Karpas-422 (cell line): ENCODE measurements around the gene ATP6V0A1. TPM values are rescaled to one million over a fixed set of nuclear protein-coding genes. Genes with fewer than 3 reads are reported as not detected.

Source experiments
- DNase-seq: peaks from one replicate; pipeline ENCODE4 v3.0.0-alpha.2; 2015
- H2AFZ ChIP-seq: fragments of 200-600 bp; sonication (generic); 2 replicates; pipeline ENCODE4 v1.6.1; 2014; ENCODE audit warnings: antibody characterized with exemption, low read length, mixed read lengths
- H3K27ac ChIP-seq: fragments of 200-600 bp; sonication (generic); 2 replicates; pipeline ENCODE4 v1.5.1; 2014; ENCODE audit warnings: mild to moderate bottlenecking, low read length, moderate library complexity
- H3K27me3 ChIP-seq: fragments of 200-600 bp; sonication (generic); 2 replicates; pipeline ENCODE4 v1.6.1; 2014; ENCODE audit warnings: low read length, mixed read lengths
- H3K36me3 ChIP-seq: fragments of 200-600 bp; sonication (generic); 2 replicates; pipeline ENCODE4 v1.6.1; 2014; ENCODE audit warnings: low read length, mixed read lengths; ENCODE audit not compliant: insufficient read depth
- H3K4me1 ChIP-seq: fragments of 200-600 bp; sonication (generic); 2 replicates; pipeline ENCODE4 v1.6.1; 2014; ENCODE audit warnings: mild to moderate bottlenecking, low read length, mixed read lengths
- H3K4me2 ChIP-seq: fragments of 200-600 bp; sonication (generic); 2 replicates; pipeline ENCODE4 v1.6.1; 2014; ENCODE audit warnings: low read length, low read depth, mild to moderate bottlenecking; ENCODE audit not compliant: poor library complexity, severe bottlenecking
- H3K4me3 ChIP-seq: fragments of 200-600 bp; sonication (generic); 2 replicates; pipeline ENCODE4 v1.5.1; 2014; ENCODE audit warnings: mild to moderate bottlenecking, antibody characterized with exemption, low read length, mixed read lengths
- H3K79me2 ChIP-seq: fragments of 200-600 bp; sonication (generic); 2 replicates; pipeline ENCODE4 v1.6.1; 2014; ENCODE audit warnings: mild to moderate bottlenecking, low read length, mixed read lengths
- H3K9ac ChIP-seq: fragments of 200-600 bp; sonication (generic); 2 replicates; pipeline ENCODE4 v1.6.0; 2014; ENCODE audit warnings: low read length
- H3K9me2 ChIP-seq: fragments of 200-600 bp; sonication (generic), shearing (Covaris generic); replicated peaks from 2 replicates; pipeline ENCODE4 v1.6.0; 2014; ENCODE audit warnings: mild to moderate bottlenecking, low read length, moderate library complexity; ENCODE audit not compliant: insufficient read depth
- H3K9me3 ChIP-seq: fragments of 300-700, 200-600 bp; sonication (generic); 2 replicates; pipeline ENCODE4 v1.6.1; 2014; ENCODE audit warnings: low read length, mixed read lengths
- H4K20me1 ChIP-seq: fragments of 200-600 bp; sonication (generic); 2 replicates; pipeline ENCODE4 v1.6.1; 2014; ENCODE audit warnings: mild to moderate bottlenecking, antibody characterized with exemption, low read length, low read depth; ENCODE audit not compliant: insufficient read depth
- total RNA-seq: library from RNA; depleted of rRNA; stranded (reverse); fragments of >200 nt; shearing (Covaris generic); gene quantifications from 2 replicates; pipeline ENCODE4 v1.2.3, GENCODE V29; 2014; ENCODE audit warnings: low replicate concordance

ATP6V0A1 gene
- total RNA-seq, 1 experiment from 2014 or later: 59.9 TPM

DNA sequence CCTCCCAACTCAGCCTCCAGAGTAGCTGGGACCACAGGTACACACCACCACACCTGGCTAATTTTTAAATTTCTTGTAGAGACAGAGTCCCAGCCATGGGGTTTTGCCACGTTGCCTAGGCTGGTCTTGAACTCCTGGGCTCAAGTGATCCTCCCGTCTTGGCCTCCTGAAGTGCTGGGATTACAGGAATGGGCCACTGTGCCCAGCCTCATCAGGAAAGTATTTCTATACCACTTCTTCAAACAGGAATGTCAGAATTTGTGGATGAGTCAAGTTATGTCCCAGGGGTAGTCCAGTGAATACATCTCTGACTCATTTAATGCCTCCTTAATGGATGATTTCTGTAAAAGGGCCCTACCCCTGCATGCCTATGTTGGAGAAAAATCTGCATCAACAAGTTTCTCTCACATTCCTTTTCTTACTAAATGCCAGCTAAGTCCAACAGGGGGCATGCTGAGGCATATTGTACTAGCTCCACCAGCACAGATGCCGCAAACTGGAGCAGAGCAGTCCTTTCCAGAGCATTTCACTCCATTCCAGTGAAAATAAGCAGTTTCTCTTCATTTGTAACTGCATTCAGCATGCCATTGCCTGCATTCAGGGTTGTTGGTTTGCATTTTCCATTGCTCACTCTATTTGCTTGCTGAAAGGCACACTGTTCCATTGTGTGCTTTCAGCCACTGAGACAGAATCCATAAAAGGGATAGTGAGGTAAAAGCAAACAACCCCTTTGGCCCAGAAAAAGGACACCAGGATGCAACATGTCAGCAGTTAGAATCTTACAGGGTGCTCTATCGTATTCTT is 30.3 kb upstream of the ATP6V0A1 start:
- DNase-seq: peak; percentile 83
- H3K4me3 ChIP-seq: no peak overlapping the region
- H3K9me2 ChIP-seq: no peaks in the 10 kb centered on the region
- peaks cover 9% of the 10 kb centered on the region for H3K4me1 ChIP-seq
- H3K36me3 ChIP-seq: no peaks in the 10 kb centered on the region
- H3K27me3 ChIP-seq: no peaks in the 10 kb centered on the region
- H4K20me1 ChIP-seq: no peaks in the 10 kb centered on the region
- no peak overlapping the region for H3K9ac ChIP-seq
- H3K79me2 ChIP-seq: no peaks in the 10 kb centered on the region
- H3K4me2 ChIP-seq: no peak overlapping the region
- H3K9me3 ChIP-seq: no peaks in the 10 kb centered on the region
- no peak overlapping the region for H3K27ac ChIP-seq
- H2AFZ ChIP-seq: no peak overlapping the region

DNA sequence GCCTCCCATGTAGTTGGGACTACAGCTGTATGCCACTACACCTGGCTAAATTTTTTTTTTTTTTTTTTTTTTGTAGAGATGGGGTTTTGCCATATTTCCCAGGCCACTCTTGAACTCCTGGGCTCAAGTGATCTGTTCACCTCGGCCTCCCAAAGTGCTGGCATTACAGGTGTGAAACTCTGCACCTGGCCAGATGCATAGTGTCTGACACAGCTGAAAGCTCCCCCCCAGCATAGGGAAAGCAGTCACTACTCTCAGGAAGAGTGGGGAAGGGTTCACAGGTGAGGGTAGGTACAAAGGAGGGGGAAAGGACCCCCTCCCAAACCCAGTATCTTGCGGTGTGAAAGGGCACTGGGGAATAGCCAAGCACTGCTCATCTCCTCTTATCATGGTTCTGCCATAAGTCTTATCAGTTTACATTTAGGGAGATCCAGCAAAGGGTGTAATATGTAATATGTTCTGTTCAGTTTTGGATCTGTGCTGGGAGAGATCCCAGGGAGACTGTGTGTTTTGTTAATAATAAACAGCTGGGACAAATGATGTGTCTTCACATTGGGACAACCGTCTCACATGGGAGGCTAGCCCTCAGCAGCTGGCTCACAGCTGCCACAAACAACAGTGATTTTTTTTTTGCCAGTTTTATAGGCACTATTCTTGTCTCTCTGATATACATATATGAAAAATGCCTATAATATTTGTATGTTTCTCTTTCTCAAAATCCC is 28.8 kb upstream of the ATP6V0A1 start:
- H3K9me2 ChIP-seq: no peaks in the 10 kb centered on the region
- no peaks in the 10 kb centered on the region for H3K36me3 ChIP-seq
- no peak for DNase-seq
- H3K9me3 ChIP-seq: no peaks in the 10 kb centered on the region
- no peak overlapping the region for H3K9ac ChIP-seq
- no peak overlapping the region for H3K4me3 ChIP-seq
- H3K4me2 ChIP-seq: no peak overlapping the region
- no peak overlapping the region for H3K27ac ChIP-seq
- no peak overlapping the region for H2AFZ ChIP-seq
- H3K79me2 ChIP-seq: no peaks in the 10 kb centered on the region
- H4K20me1 ChIP-seq: no peaks in the 10 kb centered on the region
- no peaks in the 10 kb centered on the region for H3K27me3 ChIP-seq
- H3K4me1 ChIP-seq: peaks cover 9% of the 10 kb centered on the region

DNA sequence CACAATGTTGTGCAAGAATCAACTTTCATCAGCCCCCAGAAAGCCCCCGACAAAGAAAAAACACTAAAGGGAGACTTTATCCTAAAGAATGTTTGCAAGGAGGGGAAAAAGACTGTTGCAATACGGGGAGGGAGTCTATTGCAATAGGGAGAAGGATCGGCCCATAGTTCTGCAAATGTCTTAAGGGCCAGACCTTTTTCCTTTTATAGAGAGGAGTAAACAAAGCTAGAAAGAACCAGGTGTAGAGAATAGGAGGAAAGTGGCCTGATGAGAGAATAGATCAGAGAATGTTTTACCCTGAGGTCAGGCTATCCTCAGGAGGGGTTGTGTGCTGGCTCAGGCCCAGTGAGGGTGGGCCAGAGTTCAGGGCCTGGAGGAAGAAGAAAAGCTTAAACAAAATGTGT is 26.9 kb upstream of the ATP6V0A1 start:
- H3K9me2 ChIP-seq: no peaks in the 10 kb centered on the region
- no peak overlapping the region for H2AFZ ChIP-seq
- no peaks in the 10 kb centered on the region for H3K79me2 ChIP-seq
- H3K9ac ChIP-seq: no peak overlapping the region
- H3K36me3 ChIP-seq: no peaks in the 10 kb centered on the region
- H3K4me2 ChIP-seq: no peak overlapping the region
- no peak overlapping the region for H3K4me3 ChIP-seq
- H3K27me3 ChIP-seq: no peaks in the 10 kb centered on the region
- H4K20me1 ChIP-seq: no peaks in the 10 kb centered on the region
- H3K27ac ChIP-seq: no peak overlapping the region
- H3K9me3 ChIP-seq: no peaks in the 10 kb centered on the region
- no peak for DNase-seq
- H3K4me1 ChIP-seq: peaks cover 9% of the 10 kb centered on the region

- Histone ChIP-seq H3K79me2 (no peaks in the 10 kb centered on the region), H3K9me2 (no peaks in the 10 kb centered on the region), H3K27me3 (no peaks in the 10 kb centered on the region), H3K4me1 (peaks cover 6% of the 10 kb centered on the region), H3K9me3 (no peaks in the 10 kb centered on the region), H3K4me2 (no peak overlapping the region), H4K20me1 (no peaks in the 10 kb centered on the region), H3K36me3 (no peaks in the 10 kb centered on the region), H3K4me3 (no peak overlapping the region), H3K9ac (no peak overlapping the region), H2AFZ (no peak overlapping the region), H3K27ac (no peak overlapping the region)
- DNase-seq: no peak
Measured at GRCh38 chr17:42436391-42436790, 22.3 kb upstream of the ATP6V0A1 start.

- no peak overlapping the region for H3K9ac ChIP-seq
- peak; percentile 73 for DNase-seq
- H4K20me1 ChIP-seq: no peaks in the 10 kb centered on the region
Measured at GRCh38 chr17:42438600-42439567, 19.8 kb upstream of the ATP6V0A1 start.

DNA sequence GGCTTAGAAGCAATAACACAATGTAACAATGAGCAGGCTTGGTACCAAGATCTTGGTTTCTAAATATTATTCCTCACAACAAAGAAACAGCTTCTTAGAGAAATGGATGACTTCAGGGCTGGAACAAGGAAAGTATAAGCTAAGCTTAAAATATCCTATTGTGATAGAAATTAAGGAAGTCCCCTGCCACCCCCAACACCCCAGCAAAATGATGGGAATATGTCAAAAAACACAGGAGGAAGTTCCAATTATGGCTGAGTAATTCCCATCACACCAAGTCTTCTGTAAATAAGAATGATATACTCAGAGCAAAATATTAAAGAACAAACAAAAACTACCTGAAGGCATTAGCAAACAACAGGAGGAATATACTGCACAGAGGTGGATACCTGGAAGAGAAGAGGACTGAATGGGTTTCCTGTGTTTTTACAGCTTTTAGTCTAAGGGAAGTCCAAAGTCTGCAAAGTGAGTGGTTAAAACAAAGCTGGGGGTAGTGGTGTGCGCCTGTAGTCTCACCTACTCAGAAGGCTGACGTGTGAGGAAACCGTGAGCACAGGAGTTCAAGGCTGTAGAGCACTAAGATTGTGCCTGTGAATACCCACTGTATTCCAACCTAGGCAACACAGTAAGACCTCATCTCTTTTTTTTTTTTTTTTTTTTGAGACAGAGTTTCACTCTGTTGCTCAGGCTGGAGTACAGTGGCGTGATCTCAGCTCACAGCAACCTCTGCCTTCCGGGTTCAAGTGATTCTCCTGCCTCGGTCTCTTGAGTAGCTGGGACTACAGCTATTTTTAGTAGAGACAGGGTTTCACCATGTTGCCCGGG is 17.1 kb upstream of the ATP6V0A1 start:
- H3K4me3 ChIP-seq: no peak overlapping the region
- no peak for DNase-seq
- no peak overlapping the region for H3K4me2 ChIP-seq
- no peak overlapping the region for H3K9ac ChIP-seq
- no peaks in the 10 kb centered on the region for H4K20me1 ChIP-seq
- H2AFZ ChIP-seq: no peak overlapping the region
- H3K36me3 ChIP-seq: no peaks in the 10 kb centered on the region
- H3K27ac ChIP-seq: no peak overlapping the region
- H3K79me2 ChIP-seq: no peaks in the 10 kb centered on the region
- H3K9me2 ChIP-seq: no peaks in the 10 kb centered on the region
- no peaks in the 10 kb centered on the region for H3K9me3 ChIP-seq
- H3K4me1 ChIP-seq: peaks cover 6% of the 10 kb centered on the region
- no peaks in the 10 kb centered on the region for H3K27me3 ChIP-seq

More at GRCh38 chr17:42438600-42439567, 19.8 kb upstream of the ATP6V0A1 start:
- H3K9me2 ChIP-seq: no peaks in the 10 kb centered on the region
- H3K27me3 ChIP-seq: no peaks in the 10 kb centered on the region
- H3K79me2 ChIP-seq: no peaks in the 10 kb centered on the region
- H3K36me3 ChIP-seq: no peaks in the 10 kb centered on the region
- H3K4me1 ChIP-seq: peaks cover 6% of the 10 kb centered on the region
- H2AFZ ChIP-seq: no peak overlapping the region
- no peak overlapping the region for H3K4me3 ChIP-seq
- H3K9me3 ChIP-seq: no peaks in the 10 kb centered on the region
- H3K4me2 ChIP-seq: peak overlapping the region; percentile 42
- H3K27ac ChIP-seq: no peak overlapping the region

DNA sequence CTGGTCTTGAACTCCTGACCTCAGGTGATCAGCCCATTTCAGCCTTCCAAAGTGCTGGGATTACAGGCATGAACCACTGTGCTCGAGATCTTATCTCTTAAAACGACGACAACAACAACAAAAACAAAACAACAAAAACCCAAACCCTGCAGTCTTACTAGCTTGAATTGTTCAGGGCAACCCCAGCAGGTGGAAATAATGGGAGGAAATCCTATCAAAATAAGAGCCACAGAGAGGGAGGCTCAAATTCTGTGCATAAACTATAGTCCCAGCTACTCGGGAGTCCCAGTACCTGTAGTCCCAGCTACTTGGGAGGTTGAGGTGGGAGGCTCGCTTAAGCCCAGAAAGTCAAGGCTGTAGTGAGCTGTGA is 16.5 kb upstream of the ATP6V0A1 start:
- Histone ChIP-seq H3K4me2 (no peak overlapping the region), H3K4me1 (peaks cover 6% of the 10 kb centered on the region), H2AFZ (no peak overlapping the region), H4K20me1 (no peaks in the 10 kb centered on the region), H3K9ac (no peak overlapping the region), H3K27ac (no peak overlapping the region), H3K4me3 (no peak overlapping the region), H3K9me2 (no peaks in the 10 kb centered on the region), H3K9me3 (no peaks in the 10 kb centered on the region), H3K79me2 (no peaks in the 10 kb centered on the region), H3K27me3 (no peaks in the 10 kb centered on the region), H3K36me3 (no peaks in the 10 kb centered on the region)
- no peak for DNase-seq
